Left lobe of liver (tissue), 1 donor: Measurements from ENCODE around the gene BCL2. TPM values are rescaled to one million over a fixed set of nuclear protein-coding genes. Genes with fewer than 3 reads are reported as not detected.

Experiments used
- total RNA-seq: library from RNA; stranded (reverse); gene quantifications from one replicate; pipeline ENCODE4 v1.2.1, GENCODE V29; 2021
- donor health status: DM: no; HTN: yes; CAD: no.

BCL2 gene
- total RNA-seq, 1 donor from 2014 or later = 1.0 TPM

Other genes starting within 250 kb of the BCL2 start
- gene KDSR, start 47.4 kb upstream of the BCL2 start, total RNA-seq = 49.0 TPM
- 24.7 TPM for gene VPS4B, start 102.7 kb upstream of the BCL2 start, total RNA-seq
- gene SERPINB5, start 157.2 kb upstream of the BCL2 start, total RNA-seq = not detected
- gene SERPINB12, start 222.6 kb upstream of the BCL2 start, total RNA-seq = not detected